Bronchial epithelial cell (primary cell): Measurements from ENCODE around the gene KRTAP4-11. TPM values are rescaled to one million over a fixed set of nuclear protein-coding genes. Genes with fewer than 3 reads are reported as not detected.
A peak's percentile ranks its signal among the peaks of the same experiment; 100 is the strongest.
"Not testable (repeated sequence)": the region's sequence is repeated elsewhere in the genome, so short reads cannot be mapped to it uniquely, and the experiment has no call there.

ENCODE experiments used
- DNase-seq: peaks from one replicate; pipeline ENCODE4 v3.0.0-alpha.2; 2010; ENCODE audit warnings: low read depth
- FAIRE-seq: peaks from 2 replicates; lab custom pipeline; 2011; peaks lifted over from hg19 to GRCh38; lab: Jason Lieb, UNC
- H3K27me3 ChIP-seq: 2 replicates; pipeline ENCODE4 v1.5.1; 2011; ENCODE audit warnings: low read length; ENCODE audit not compliant: control insufficient read depth, insufficient read depth
- H3K36me3 ChIP-seq: 2 replicates; pipeline ENCODE4 v1.5.1; 2011; ENCODE audit warnings: low read length; ENCODE audit not compliant: control insufficient read depth, insufficient read depth
- H3K4me3 ChIP-seq: 2 replicates; pipeline ENCODE4 v1.5.1; 2011; ENCODE audit warnings: mild to moderate bottlenecking, low read depth, low read length, control low read depth
- total RNA-seq: library from RNA; depleted of rRNA; stranded (reverse); fragments of >200 nt; gene quantifications from 2 replicates; pipeline ENCODE4 v1.2.1, GENCODE V29; 2014
- TF ChIP-seq, protein P1 (sequence below): IDR thresholded peaks from 2 replicates; pipeline ENCODE4 v1.5.1; 2011; ENCODE audit warnings: mild to moderate bottlenecking, moderate library complexity, low read length, control low read depth, inconsistent platforms; ENCODE audit not compliant: insufficient read depth, severe bottlenecking

The KRTAP4-11 gene
- total RNA-seq, 1 donor from 2014 or later, result not detected

DNA sequence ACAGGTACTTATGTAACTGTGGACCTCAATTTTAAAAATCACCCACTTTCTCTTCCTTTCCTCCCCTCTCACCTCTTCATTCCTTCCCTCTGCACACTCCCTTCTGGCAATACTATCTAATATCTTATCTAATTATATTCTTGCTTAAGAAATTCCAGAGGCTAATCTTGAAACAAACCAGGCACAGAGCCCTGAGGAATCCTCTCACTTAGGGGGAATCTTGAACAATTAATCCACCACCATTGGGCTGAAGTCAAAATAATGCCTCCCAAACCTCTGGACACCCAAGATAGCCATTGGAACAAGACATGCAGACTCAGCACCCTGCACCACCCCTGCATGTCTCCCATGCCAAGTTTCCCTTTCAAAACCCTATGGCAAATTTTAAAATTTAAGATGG is 23.2 kb upstream of the KRTAP4-11 start:
- no peak for FAIRE-seq
- Histone ChIP-seq H3K36me3 (no peaks in the 10 kb centered on the region), H3K4me3 (no peak overlapping the region), H3K27me3 (no peaks in the 10 kb centered on the region)
- TF ChIP-seq, protein P1, sequence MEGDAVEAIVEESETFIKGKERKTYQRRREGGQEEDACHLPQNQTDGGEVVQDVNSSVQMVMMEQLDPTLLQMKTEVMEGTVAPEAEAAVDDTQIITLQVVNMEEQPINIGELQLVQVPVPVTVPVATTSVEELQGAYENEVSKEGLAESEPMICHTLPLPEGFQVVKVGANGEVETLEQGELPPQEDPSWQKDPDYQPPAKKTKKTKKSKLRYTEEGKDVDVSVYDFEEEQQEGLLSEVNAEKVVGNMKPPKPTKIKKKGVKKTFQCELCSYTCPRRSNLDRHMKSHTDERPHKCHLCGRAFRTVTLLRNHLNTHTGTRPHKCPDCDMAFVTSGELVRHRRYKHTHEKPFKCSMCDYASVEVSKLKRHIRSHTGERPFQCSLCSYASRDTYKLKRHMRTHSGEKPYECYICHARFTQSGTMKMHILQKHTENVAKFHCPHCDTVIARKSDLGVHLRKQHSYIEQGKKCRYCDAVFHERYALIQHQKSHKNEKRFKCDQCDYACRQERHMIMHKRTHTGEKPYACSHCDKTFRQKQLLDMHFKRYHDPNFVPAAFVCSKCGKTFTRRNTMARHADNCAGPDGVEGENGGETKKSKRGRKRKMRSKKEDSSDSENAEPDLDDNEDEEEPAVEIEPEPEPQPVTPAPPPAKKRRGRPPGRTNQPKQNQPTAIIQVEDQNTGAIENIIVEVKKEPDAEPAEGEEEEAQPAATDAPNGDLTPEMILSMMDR, result no peak
- DNase-seq, result no peak

DNA sequence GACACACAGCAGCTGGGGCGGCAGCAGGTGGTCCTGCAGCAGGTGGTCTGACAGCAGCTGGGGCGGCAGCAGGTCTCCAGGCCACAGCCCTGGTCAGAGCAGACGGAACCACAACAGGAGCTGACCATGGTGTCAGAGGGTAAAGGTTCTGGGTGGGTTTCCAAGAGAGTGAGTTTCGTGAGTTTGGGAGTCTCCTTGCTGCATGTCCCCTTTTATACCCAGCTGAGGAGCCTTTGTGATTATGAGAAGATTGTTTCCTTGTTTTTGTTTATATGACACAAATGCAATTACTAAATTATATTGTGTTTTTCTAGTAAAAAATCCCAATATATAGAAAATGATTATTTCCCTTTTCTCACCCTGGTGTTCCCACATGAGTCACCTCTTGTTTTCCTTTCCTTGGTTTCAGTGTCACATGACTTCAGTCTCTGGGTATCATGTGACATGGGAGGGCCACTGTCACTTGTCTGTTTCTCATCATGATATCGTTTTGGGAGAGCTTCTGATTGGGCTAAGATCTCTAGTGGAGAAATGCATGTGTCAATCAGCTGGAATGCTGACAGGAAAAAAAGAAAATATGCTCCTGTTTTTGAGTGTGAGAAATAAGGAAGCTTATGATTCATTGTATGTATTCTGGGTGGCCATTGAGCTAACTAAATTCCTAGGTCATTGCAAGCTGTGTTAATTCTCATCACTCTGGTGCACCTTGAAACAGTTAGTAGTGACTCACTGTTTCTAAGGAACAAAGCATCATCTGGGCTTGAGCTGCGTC is 22.4 kb upstream of the KRTAP4-11 start, which contains the start of gene KRTAP4-6:
KRTAP4-6 (minus strand) TSS at position 185 of the 772 bp plus-strand sequence; CDS start at position 128, 57 bp downstream.
- TF ChIP-seq, protein P1, result no peak
- peak; percentile 88 for FAIRE-seq
- no peaks in the 10 kb centered on the region for H3K36me3 ChIP-seq

DNA sequence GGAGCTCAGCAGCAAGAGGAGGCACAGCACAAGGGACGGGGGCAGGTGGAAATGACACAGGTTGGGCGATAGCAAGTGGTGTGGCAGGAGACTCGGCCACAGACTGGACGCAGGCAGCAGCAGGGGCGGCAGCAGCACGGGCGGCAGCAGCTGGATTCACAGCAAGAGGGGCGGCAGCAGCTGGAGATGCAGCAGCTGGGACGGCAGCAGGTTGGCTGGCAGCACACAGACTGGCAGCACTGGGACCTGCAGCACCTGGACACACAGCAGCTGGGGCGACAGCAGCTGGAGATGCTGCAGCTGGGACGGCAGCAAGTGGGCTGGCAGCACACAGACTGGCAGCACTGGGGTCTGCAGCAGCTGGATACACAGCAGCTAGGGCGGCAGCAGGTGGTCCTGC is 21.7 kb upstream of the KRTAP4-11 start:
- FAIRE-seq, DNase-seq, H3K4me3 ChIP-seq, H3K27me3 ChIP-seq, H3K36me3 ChIP-seq: not testable (repeated sequence)

More for the DNA sequence above, 22.4 kb upstream of the KRTAP4-11 start, which contains the start of gene KRTAP4-6:
- no peak within 1 kb of the TSS for H3K4me3 ChIP-seq
- DNase-seq, result peak; percentile 98
- H3K27me3 ChIP-seq, result no peaks in the 10 kb centered on the region

DNA sequence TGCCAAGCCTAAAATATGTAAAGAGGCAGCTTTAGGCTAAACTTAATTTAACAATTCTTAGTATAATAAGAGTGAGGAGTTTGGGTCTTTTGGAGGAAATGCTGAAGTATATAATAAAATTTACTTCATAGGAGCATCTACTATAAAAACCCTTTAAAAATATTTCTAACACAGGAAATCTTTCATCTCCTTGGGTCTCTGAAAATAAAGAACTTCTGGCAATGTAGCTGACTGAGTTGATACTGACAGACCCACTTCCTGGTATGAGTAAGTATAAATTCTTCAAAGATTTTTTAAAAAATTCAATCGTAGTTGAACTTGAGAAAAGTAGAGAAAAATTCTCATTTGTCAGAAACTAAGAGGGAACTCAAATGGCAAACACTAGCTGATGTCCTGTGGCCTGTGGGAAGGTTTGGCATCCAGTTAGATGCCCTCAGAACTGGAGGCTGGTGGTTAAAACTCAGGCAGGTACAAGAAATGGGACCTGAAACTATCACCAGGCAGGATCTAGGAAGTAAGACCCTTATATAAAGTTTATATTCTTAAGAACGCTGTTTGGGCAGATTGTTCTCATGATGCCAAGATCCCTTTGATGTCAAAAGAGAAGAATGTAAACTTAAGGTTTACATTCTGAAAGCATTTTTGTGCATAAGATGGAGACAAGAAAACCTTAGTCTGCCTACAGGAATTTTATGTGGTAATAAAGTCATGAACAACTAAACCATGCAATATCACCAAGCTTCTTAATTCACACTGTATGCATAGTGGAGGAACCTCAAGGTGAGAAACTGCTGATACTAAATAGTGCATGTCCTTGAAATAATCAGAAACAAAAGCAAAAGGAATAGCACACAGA is 15.9 kb upstream of the KRTAP4-11 start:
- DNase-seq (peak; percentile 30), FAIRE-seq (no peak)
- H3K4me3 ChIP-seq, result no peak overlapping the region
- H3K36me3 ChIP-seq, result no peaks in the 10 kb centered on the region
- H3K27me3 ChIP-seq, result no peaks in the 10 kb centered on the region
- TF ChIP-seq, protein P1, result no peak

DNA sequence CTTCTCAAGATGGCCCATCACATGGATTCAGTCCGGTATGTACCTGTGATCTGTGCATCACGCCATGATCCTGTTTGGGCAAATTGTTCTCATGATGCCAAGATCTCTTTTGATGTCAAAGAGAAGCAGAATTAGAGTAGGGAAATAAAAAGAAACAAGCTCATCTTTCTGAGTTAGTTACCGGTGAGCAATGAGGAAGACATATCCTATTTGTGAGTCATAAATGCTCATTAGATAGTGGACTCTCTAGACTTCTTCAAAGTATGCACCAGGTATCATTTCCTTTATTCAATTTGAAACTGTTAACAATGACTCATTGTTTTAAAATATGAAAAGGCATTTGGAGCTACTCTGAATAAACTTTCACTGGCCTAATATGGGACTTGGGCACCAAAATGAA is 13.8 kb upstream of the KRTAP4-11 start:
- DNase-seq (peak; percentile 93), FAIRE-seq (no peak)
- no peaks in the 10 kb centered on the region for H3K27me3 ChIP-seq
- TF ChIP-seq, protein P1, result no peak
- no peak overlapping the region for H3K4me3 ChIP-seq
- no peaks in the 10 kb centered on the region for H3K36me3 ChIP-seq

DNA sequence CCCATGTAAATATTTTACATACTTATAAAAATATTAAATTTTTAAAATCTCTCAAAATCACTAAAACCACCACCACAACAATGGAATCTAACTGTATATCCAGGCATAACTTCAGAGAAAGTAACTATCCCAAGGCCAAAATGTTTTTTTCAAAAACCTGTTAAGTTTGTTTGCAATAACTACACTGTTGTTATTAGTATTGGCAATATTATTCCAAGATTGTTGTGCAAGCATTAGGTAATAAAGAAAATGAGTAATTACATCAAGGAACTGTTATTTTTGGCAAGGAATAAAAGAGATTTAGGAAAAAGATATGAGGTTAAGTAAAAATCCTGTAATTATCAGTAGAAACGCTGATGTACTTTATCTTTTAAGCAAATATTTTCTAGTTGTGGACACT is 9.2 kb upstream of the KRTAP4-11 start:
- no peaks in the 10 kb centered on the region for H3K36me3 ChIP-seq
- DNase-seq (peak; percentile 56), FAIRE-seq (no peak)
- H3K27me3 ChIP-seq, result no peaks in the 10 kb centered on the region
- TF ChIP-seq, protein P1, result no peak
- no peak overlapping the region for H3K4me3 ChIP-seq
